SU-DHL-6 (cell line): ENCODE results near the gene NKD1.

Experiments used
- H2AFZ ChIP-seq: fragments of 200-600 bp; sonication (generic); 2 replicates; pipeline ENCODE4 v1.6.1; 2014; ENCODE audit warnings: low read depth, mild to moderate bottlenecking, moderate library complexity, mixed read lengths, antibody characterized with exemption, low read length; ENCODE audit not compliant: severe bottlenecking
- H3F3A ChIP-seq: fragments of 200-600 bp; shearing (Covaris generic); 2 replicates; pipeline ENCODE4 v1.6.0; 2016; ENCODE audit warnings: antibody characterized with exemption, mild to moderate bottlenecking; ENCODE audit not compliant: insufficient read depth
- H3K27ac ChIP-seq: fragments of 200-600 bp; sonication (generic); 2 replicates; pipeline ENCODE4 v1.5.1; 2016; ENCODE audit warnings: low read depth, mild to moderate bottlenecking, low read length, moderate library complexity, mixed read lengths
- H3K27me3 ChIP-seq: fragments of 200-600 bp; sonication (generic), shearing (Covaris generic); 2 replicates; pipeline ENCODE4 v1.6.0; 2014; ENCODE audit warnings: mild to moderate bottlenecking, low read length
- H3K36me3 ChIP-seq: fragments of 200-600 bp; sonication (generic); 2 replicates; pipeline ENCODE4 v1.6.1; 2014; ENCODE audit warnings: mild to moderate bottlenecking, low read length, mixed read lengths
- H3K4me2 ChIP-seq: fragments of 300-600, 200-600 bp; shearing (Covaris generic), sonication (generic); 2 replicates; pipeline ENCODE4 v1.6.0; 2014; ENCODE audit warnings: low read length, low read depth, mild to moderate bottlenecking; ENCODE audit not compliant: poor library complexity, severe bottlenecking
- H3K4me3 ChIP-seq: fragments of 200-600 bp; sonication (generic); 2 replicates; pipeline ENCODE4 v1.5.1; 2014; ENCODE audit warnings: antibody characterized with exemption, low read length, mild to moderate bottlenecking, mixed read lengths; ENCODE audit not compliant: insufficient read depth, poor library complexity, severe bottlenecking
- H3K79me2 ChIP-seq: fragments of 200-600 bp; sonication (generic); 2 replicates; pipeline ENCODE4 v1.6.1; 2014; ENCODE audit warnings: mild to moderate bottlenecking, low read length, moderate library complexity; ENCODE audit not compliant: insufficient read depth
- H3K9ac ChIP-seq: fragments of 200-600 bp; sonication (generic); 2 replicates; pipeline ENCODE4 v1.7.0; 2014; ENCODE audit warnings: mild to moderate bottlenecking, low read length
- H3K9me2 ChIP-seq: fragments of 200-600 bp; sonication (generic); replicated peaks from 2 replicates; pipeline ENCODE4 v1.6.1; 2014; ENCODE audit warnings: low read length; ENCODE audit not compliant: insufficient read depth
- H3K9me3 ChIP-seq: fragments of 200-600 bp; sonication (generic); 2 replicates; pipeline ENCODE4 v1.6.1; 2014; ENCODE audit warnings: low read length, mixed read lengths; ENCODE audit not compliant: insufficient read depth
- H4K20me1 ChIP-seq: fragments of 200-600 bp; sonication (generic); 2 replicates; pipeline ENCODE4 v1.6.1; 2014; ENCODE audit warnings: low read depth, mild to moderate bottlenecking, antibody characterized with exemption, low read length, moderate library complexity, mixed read lengths
- EZH2phosphoT487 ChIP-seq: fragments of 200-600 bp; sonication (generic), shearing (Covaris generic); conservative IDR thresholded peaks from 2 replicates; pipeline ENCODE4 v1.6.1; 2018; ENCODE audit warnings: mild to moderate bottlenecking, antibody characterized with exemption, low read length, moderate library complexity, mixed read lengths
- TF ChIP-seq, protein P1 (sequence below): fragments of 200-600 bp; sonication (generic); IDR thresholded peaks from one replicate; pipeline ENCODE4 v1.5.1; 2017; ENCODE audit warnings: antibody characterized with exemption, mild to moderate bottlenecking, low read length, moderate library complexity; ENCODE audit not compliant: insufficient read depth, poor library complexity, severe bottlenecking

Gene NKD1

GRCh38 chr16:50532576-50532975, 15.6 kb upstream of the NKD1 start:
- Histone ChIP-seq H3K4me3 (no peak overlapping the region), H3K27me3 (no peaks in the 10 kb centered on the region), H3K9me2 (no peaks in the 10 kb centered on the region), H3K36me3 (no peaks in the 10 kb centered on the region), H4K20me1 (no peaks in the 10 kb centered on the region), H2AFZ (no peak overlapping the region), H3K27ac (no peak overlapping the region), H3K4me2 (no peak overlapping the region), H3K9me3 (peaks cover 4% of the 10 kb centered on the region; the same call in 1 of the 2 replicates), H3K79me2 (no peaks in the 10 kb centered on the region), H3K9ac (no peak overlapping the region), H3F3A (no peaks in the 10 kb centered on the region)
- TF ChIP-seq EZH2phosphoT487, result no peak
- TF ChIP-seq, protein P1, sequence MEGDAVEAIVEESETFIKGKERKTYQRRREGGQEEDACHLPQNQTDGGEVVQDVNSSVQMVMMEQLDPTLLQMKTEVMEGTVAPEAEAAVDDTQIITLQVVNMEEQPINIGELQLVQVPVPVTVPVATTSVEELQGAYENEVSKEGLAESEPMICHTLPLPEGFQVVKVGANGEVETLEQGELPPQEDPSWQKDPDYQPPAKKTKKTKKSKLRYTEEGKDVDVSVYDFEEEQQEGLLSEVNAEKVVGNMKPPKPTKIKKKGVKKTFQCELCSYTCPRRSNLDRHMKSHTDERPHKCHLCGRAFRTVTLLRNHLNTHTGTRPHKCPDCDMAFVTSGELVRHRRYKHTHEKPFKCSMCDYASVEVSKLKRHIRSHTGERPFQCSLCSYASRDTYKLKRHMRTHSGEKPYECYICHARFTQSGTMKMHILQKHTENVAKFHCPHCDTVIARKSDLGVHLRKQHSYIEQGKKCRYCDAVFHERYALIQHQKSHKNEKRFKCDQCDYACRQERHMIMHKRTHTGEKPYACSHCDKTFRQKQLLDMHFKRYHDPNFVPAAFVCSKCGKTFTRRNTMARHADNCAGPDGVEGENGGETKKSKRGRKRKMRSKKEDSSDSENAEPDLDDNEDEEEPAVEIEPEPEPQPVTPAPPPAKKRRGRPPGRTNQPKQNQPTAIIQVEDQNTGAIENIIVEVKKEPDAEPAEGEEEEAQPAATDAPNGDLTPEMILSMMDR, result no peak

GRCh38 chr16:50533317-50533716, 14.9 kb upstream of the NKD1 start:
- Histone ChIP-seq H3K27me3 (no peaks in the 10 kb centered on the region), H3K27ac (no peak overlapping the region), H2AFZ (no peak overlapping the region), H3K9ac (no peak overlapping the region), H3K79me2 (no peaks in the 10 kb centered on the region), H3K36me3 (no peaks in the 10 kb centered on the region), H4K20me1 (no peaks in the 10 kb centered on the region), H3K9me3 (peaks cover 4% of the 10 kb centered on the region; the same call in 1 of the 2 replicates), H3K9me2 (no peaks in the 10 kb centered on the region), H3K4me2 (no peak overlapping the region), H3K4me3 (no peak overlapping the region), H3F3A (no peaks in the 10 kb centered on the region)
- no peak for TF ChIP-seq EZH2phosphoT487
- TF ChIP-seq, protein P1, result no peak

- Histone ChIP-seq H4K20me1 (no peaks in the 10 kb centered on the region), H3K9me2 (no peaks in the 10 kb centered on the region), H3K27ac (no peak overlapping the region), H3K4me3 (no peak overlapping the region), H3K4me2 (no peak overlapping the region), H3F3A (no peaks in the 10 kb centered on the region), H3K9ac (no peak overlapping the region), H3K9me3 (peaks cover 4% of the 10 kb centered on the region; the same call in 1 of the 2 replicates), H3K36me3 (no peaks in the 10 kb centered on the region), H3K79me2 (no peaks in the 10 kb centered on the region), H3K27me3 (no peaks in the 10 kb centered on the region), H2AFZ (no peak overlapping the region)
- TF ChIP-seq, protein P1, result no peak
- no peak for TF ChIP-seq EZH2phosphoT487
These were observed 14.1 kb upstream of the NKD1 start for GRCh38 chr16:50534091-50534490.
